Putamen (tissue), 1 donor: ENCODE data around the gene MGAT3.
"Not testable (repeated sequence)": the region's sequence is repeated elsewhere in the genome, so short reads cannot be mapped to it uniquely, and the experiment has no call there.

ENCODE experiments used
- DNase-seq: peaks from one replicate; pipeline ENCODE4 v3.0.0-alpha.2; 2016; ENCODE audit warnings: low spot score

The MGAT3 gene

GRCh38 chr22:39456522-39457197 lies at the start of gene MGAT3:
TSS of gene MGAT3 (plus strand) at chr22:39457012. CDS start at chr22:39487348, 30,336 bp downstream.
- DNase-seq, result no peak

GRCh38 chr22:39408173-39408572 lies 48.6 kb upstream of the MGAT3 start:
- no peak for DNase-seq

- DNase-seq, result no peak
Observed at GRCh38 chr22:39408807-39409206, 48.0 kb upstream of the MGAT3 start.

- DNase-seq, result no peak
Observed at GRCh38 chr22:39409516-39410029, 47.2 kb upstream of the MGAT3 start.

GRCh38 chr22:39410264-39410663 lies 46.5 kb upstream of the MGAT3 start:
- DNase-seq, result no peak

GRCh38 chr22:39411828-39412365 lies 44.9 kb upstream of the MGAT3 start:
- not testable (repeated sequence) for DNase-seq

GRCh38 chr22:39413204-39413603 lies 43.6 kb upstream of the MGAT3 start:
- DNase-seq, result not testable (repeated sequence)

- DNase-seq, result no peak
Observed at GRCh38 chr22:39414377-39414776, 42.4 kb upstream of the MGAT3 start.

- DNase-seq, result no peak
Observed at GRCh38 chr22:39414886-39415285, 41.9 kb upstream of the MGAT3 start.

GRCh38 chr22:39415506-39415905 lies 41.3 kb upstream of the MGAT3 start:
- DNase-seq, result no peak

- no peak for DNase-seq
Observed at GRCh38 chr22:39416319-39416718, 40.5 kb upstream of the MGAT3 start.

GRCh38 chr22:39417641-39418040 lies 39.2 kb upstream of the MGAT3 start:
- DNase-seq, result no peak

GRCh38 chr22:39418696-39419095 lies 38.1 kb upstream of the MGAT3 start:
- DNase-seq, result no peak

GRCh38 chr22:39419096-39419495 lies 37.7 kb upstream of the MGAT3 start:
- no peak for DNase-seq

- no peak for DNase-seq
Observed at GRCh38 chr22:39419911-39420310, 36.9 kb upstream of the MGAT3 start.

GRCh38 chr22:39421691-39422090 lies 35.1 kb upstream of the MGAT3 start:
- DNase-seq, result no peak

- DNase-seq, result no peak
Observed at GRCh38 chr22:39422101-39422500, 34.7 kb upstream of the MGAT3 start.

- no peak for DNase-seq
Observed at GRCh38 chr22:39422721-39423120, 34.1 kb upstream of the MGAT3 start.

GRCh38 chr22:39423976-39424375 lies 32.8 kb upstream of the MGAT3 start:
- DNase-seq, result no peak

GRCh38 chr22:39426380-39427043 lies 30.3 kb upstream of the MGAT3 start:
- DNase-seq, result no peak

GRCh38 chr22:39427751-39428596 lies 28.8 kb upstream of the MGAT3 start:
- DNase-seq, result no peak

- DNase-seq, result no peak
Observed at GRCh38 chr22:39428597-39429071, 28.2 kb upstream of the MGAT3 start.
